ENCODE results near the gene MAGI3.

The MAGI3 gene

GRCh38 chr1:113373644-113374043, 16.7 kb upstream of the MAGI3 start:
- no peak for DNase-seq (ENCODE audit: low spot score)
- TF ChIP-seq, protein P1, sequence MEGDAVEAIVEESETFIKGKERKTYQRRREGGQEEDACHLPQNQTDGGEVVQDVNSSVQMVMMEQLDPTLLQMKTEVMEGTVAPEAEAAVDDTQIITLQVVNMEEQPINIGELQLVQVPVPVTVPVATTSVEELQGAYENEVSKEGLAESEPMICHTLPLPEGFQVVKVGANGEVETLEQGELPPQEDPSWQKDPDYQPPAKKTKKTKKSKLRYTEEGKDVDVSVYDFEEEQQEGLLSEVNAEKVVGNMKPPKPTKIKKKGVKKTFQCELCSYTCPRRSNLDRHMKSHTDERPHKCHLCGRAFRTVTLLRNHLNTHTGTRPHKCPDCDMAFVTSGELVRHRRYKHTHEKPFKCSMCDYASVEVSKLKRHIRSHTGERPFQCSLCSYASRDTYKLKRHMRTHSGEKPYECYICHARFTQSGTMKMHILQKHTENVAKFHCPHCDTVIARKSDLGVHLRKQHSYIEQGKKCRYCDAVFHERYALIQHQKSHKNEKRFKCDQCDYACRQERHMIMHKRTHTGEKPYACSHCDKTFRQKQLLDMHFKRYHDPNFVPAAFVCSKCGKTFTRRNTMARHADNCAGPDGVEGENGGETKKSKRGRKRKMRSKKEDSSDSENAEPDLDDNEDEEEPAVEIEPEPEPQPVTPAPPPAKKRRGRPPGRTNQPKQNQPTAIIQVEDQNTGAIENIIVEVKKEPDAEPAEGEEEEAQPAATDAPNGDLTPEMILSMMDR (IDR thresholded peaks at IDR 0.05): no peak
- H3K4me3 ChIP-seq: no peak overlapping the region
- H3K27ac ChIP-seq: no peak overlapping the region

GRCh38 chr1:113375878-113376277, 14.4 kb upstream of the MAGI3 start:
- TF ChIP-seq, protein P1 (IDR thresholded peaks at IDR 0.05): no peak
- no peak for DNase-seq (ENCODE audit: low spot score)
- Histone ChIP-seq H3K4me3 (peak overlapping the region; percentile 44), H3K27ac (no peak overlapping the region)

- TF ChIP-seq, protein P1 (IDR thresholded peaks at IDR 0.05): no peak
- Histone ChIP-seq H3K4me3 (no peak overlapping the region), H3K27ac (no peak overlapping the region)
- DNase-seq (ENCODE audit: low spot score): no peak
These were observed 10.2 kb upstream of the MAGI3 start for GRCh38 chr1:113380075-113380474.

DNA sequence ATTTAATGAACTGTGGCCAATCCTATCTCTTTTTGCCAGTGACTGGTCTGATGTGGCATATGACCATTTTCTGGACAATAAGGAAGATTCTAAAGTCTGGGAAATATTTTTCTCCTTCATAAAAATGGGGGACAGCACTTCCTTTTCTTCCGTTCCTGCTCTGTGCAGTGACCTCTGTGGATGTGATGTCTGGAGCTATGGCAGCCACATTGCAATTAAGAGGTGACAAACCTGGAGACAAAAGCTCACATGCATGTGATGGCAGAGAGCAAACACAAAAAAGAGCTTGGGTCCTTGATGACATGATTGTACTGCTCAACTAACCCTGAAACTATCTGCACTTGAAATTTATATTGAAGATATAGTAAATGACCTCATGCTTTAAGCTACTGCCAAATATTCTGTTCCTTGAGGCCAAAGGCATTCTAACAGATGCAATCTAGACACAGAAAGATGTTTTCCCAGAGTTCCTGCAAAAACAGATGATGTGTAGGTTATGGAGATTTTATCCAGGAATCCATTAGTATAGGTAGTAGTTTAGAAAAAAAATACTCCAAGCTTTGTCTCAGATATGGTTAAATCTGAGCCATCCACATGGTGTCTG, 2.2 kb upstream of the MAGI3 start:
- Histone ChIP-seq H3K27ac (no peak overlapping the region), H3K4me3 (no peak overlapping the region)
- TF ChIP-seq, protein P1 (IDR thresholded peaks at IDR 0.05): no peak
- no peak for DNase-seq (ENCODE audit: low spot score)

- TF ChIP-seq, protein P1 (IDR thresholded peaks at IDR 0.05): no peak
- H3K27ac ChIP-seq: no peak overlapping the region
- peak overlapping the region; percentile 99 for H3K4me3 ChIP-seq
- DNase-seq (ENCODE audit: low spot score): no peak
These were observed 1.5 kb upstream of the MAGI3 start for GRCh38 chr1:113388621-113389358.

DNA sequence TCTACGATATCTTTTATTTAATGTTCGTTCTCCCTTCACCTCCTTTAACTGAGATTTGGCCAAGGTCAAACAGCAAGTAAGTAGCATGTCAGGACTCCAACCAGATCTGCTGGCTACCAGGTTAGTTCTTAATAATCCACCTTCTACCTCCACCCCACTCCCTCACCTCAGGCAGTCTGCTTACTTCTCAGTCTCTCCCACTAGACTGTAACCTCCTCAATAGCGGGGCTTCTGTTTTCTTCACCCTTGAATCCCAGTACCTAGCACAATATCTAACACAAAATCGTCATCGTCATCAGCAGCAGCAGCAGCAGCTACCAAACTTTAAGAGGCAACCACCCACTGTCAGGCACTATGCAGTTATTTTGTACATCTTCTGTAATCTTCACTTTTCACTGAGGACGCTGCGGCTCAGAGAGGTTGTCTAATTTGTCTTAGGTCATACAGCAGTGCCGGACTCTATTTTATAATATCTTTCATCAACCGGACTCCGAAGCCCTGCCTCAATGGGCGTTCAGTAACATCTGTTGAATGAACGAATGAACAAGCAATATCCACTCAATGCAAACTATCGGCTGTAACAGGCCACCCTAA, 859 bp upstream of the MAGI3 start:
- TF ChIP-seq, protein P1 (IDR thresholded peaks at IDR 0.05): no peak
- H3K4me3 ChIP-seq: peak overlapping the region; percentile 99
- DNase-seq (ENCODE audit: low spot score): no peak
- H3K27ac ChIP-seq: peak overlapping the region; percentile 84 to 96

Data from coronary artery (tissue), 2 donors.